NCI-H2081 treated with DMSO at 0.1 percent for 48 hours (cell line): ENCODE results near the gene BAIAP2.

Source experiments
- DNase-seq: peaks from one replicate; lab custom pipeline; 2025; lab: John Stamatoyannopoulos, UW

Gene BAIAP2

DNA sequence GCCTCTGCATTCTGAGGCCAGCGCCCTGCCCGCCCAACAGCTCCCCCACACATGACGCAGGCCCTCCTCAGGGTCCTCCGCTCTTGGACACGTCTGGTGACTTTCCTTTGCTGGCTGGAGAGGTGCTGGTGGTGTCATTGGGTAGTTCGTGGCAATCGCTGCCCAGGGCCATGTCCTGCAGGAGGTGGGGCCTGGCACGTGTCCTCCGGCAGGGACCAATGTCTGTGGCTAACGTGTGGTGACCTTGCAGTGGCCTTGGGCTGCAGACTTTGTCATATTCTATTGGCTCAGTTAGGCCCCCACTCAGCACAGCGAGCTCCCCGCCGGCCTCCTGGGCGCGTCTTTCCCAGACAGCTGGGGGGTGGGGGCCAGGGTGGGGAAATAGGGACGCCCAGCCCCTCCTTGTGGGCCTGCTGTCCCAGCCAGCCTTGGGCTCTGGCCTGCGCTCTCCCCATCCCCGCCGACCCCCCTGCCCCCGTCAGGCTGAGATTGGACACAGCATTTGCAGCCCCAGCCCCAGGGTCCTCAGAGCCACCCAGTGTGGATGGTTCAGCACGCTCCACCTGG, 78.3 kb downstream of the BAIAP2 start:
- no peak for DNase-seq

DNA sequence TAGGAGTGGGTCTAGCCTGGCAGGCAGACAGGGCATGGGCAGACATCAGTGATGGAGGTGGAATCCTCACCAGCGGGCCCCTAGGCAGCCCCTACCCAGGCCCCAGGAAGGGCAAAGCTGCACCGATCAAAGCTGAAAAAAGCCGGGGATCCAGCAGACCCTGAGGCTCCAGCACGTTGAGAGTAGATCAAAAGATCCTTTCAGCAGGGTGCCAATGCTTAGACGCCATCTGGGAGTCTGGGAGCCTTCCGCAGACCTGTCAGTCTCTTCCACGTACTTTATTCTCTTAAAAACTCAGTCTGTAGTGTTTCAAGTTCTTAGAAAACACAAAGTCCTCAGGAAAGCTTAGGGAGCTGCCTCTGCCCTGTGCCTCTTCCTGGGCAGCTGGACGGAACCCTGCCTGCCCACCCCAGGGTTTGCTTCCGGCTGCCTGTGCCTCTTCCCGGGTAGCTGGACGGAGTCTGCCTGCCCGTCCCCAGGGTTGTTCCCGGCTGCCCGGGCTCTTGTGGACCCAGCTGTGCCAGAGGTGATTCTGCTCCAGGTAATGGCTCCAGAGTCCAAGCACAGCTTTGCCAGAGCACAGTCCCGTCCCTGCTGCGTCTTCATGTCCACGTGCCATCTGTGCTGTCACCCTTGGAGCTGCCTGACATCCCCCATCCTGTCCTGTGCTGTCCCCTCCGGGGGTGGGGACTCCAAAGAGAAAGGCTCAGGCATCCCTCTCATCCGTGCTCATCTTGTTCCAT, 79.6 kb downstream of the BAIAP2 start:
- no peak for DNase-seq

DNA sequence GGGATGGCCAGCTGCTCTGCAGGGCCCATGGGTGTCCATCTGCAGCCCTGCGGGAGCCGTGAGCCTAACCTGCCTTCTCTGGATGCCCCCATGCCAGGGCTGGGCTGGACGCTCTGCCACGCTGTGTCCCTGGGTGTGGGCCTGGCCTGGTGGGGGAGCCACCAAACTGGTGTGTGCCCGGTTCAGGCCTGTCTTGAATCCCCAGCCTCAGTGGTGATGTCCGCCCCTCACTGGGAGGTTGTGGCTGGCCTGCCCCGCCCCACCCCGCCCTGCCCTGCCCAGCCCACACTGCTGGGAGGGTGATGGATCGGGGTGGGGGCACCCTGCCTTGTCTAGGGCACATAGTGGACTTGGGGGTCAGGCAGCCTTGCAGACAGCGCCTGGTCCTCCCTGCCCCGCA, 80.3 kb downstream of the BAIAP2 start:
- no peak for DNase-seq

DNA sequence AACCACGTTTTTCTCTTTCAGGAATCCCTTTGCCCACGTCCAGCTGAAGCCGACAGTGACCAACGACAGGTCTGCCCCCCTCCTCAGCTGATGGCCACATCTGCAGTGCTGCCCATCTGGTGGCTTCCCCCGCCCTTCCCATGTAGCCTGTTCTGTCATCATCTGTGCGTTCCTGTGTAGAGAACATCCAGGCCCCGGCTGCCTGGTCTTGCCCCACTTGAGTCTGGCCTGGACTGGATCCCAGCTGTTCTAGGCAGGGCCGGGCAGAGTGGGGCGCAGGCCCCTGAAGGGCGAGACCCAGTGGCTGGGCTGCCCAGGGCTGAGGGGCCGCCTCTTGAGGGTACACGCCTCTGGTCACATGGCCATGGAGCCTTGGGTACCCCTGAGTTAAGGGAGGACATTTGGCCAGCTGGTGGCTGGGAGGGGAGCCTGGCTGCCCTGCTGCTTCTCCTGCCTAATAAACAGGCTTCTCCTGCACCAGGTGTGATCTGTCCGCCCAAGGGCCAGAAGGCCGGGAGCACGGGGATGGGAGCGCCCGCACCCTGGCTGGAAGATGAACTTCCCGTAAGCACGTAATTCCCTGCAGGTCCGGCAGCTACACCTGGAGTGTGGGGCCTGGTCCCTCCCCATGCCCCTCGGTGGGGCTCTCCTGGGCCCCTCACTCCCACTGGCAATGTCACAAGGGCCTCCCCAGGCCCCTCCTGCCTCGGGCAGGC, 81.0 kb downstream of the BAIAP2 start:
- DNase-seq, result no peak

DNA sequence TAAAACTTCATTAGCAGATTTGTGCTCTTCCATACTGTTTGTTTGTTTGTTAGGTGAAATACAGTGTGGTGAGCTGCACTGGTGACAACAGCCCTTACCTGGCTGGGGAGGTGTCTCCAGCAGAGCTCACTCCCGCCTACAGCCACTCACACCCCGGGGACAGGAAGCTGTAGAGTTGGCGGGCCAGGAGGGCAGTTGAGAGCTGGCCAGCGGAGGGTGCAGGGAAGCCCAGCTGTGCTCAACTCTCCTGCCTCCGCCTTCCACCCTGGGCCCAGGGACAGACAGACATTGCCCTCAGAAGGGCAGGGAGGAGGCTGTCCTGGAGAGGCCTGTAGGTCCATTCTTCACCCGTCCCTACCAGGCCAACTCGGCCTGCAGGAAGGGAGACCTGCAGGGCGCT, 81.8 kb downstream of the BAIAP2 start:
- no peak for DNase-seq

DNA sequence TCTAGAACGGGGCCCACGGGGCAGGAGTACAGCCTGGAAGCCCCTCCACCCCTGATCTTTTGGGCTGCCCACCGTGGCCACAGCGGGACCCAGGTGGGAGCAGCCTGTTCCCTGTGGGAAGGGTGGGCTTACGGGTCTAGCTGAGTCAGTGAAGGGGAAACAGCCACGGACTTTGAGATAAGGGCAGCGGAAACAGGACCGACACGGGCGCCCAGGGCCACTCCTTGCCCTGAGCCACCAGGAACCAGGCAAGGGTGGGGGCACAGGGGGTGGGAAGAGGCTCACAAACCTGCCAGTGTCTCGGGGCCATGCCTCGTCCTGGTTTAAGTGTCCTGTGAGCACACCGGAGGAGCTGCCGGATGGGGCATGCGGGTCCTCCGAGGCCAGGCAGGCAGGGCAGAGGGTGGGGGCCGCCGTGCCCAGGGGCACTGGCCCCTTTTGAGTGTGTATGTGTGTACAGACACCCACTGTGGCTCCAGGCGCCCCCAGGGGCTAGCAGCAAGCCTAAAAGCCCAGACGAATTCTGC, 82.8 kb downstream of the BAIAP2 start:
- no peak for DNase-seq

DNA sequence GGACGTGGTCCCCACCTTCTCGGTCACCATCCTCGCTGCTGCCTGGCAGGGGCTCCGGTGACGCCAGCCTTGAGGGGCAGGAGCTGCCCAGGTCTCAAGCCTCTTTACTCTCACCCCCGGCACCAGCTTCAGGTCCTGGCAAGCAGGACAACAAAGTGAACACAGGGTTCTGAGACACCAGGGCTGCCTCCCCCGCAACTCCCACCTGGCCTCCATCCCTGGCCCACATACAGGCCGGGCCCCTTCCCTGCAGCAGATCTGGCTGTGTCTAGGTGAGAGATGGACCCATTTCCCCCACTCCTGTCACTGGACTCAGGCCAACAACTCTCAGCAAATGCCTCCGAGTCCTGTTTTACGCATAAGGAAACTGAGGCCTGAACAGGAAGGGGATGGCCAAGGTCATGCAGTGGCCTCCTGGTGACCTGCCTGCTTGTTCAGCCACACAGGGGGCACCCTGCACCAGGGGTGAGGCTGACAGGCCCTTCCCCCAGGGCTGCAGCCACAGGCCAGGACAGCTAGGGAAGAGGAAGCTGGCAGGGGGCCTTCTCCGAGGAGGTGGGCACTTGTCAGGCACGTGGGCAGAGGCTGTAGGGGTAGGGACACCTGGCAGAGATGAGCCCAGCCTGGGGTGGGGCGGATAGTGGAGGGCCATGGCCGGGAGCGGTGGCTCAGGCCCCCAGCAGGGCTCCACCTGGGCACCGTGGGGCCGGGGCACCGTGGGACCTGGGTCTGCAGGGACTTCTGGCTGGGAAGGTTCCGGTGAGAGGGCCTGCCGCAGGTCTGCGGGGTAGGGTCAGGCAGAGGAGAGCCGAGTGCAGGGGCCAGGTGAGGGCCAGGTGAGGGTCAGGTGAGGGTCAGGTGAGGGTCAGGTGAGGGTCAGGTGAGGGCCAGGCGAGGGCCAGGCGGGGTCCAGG, 83.6 kb downstream of the BAIAP2 start:
- DNase-seq, result no peak

DNA sequence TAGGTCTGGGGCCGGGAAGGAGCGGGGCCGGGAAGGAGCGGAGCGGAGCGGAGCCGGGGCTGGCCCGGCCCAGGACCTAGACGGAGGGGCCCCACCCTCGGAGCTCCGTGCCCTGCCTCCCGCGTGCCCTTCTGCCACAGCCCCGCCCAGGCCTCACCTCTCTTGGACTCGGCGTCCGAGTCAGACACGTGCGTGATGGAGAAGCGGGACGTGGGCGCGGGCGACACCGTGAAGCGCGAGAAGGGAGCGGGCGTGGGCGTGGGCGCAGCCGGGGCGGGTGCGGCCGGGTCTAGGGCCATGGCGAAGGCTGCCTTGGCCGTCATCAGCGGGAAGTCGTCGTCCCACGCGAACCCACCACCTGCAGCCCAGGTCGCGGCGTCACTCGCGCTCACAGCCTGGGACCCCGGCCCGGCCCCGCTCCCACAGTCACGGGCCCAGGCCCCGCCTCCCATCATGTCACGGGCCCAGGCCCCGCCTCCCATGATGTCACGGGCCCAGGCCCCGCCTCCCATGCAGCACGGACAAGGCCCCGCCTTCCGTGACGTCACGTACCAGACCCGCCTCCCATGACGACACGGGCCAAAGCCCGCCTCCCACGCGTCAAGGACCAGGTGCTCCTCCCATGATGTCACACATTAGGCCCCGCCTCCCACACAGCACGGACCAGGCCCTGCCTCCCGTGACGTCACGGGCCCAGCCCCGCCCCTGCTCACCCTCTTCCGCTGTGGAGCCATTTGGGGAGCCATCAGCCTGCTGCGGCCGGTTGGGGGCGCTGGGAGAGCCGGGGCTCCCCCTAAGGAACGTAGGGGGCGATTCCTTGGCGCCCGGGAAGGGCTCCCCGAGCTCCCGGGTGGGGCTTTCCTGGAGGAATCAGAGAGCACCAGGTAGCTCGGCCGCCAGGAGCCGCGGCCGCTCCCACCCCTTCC, 84.5 kb downstream of the BAIAP2 start:
- DNase-seq, result peak; percentile 74

DNA sequence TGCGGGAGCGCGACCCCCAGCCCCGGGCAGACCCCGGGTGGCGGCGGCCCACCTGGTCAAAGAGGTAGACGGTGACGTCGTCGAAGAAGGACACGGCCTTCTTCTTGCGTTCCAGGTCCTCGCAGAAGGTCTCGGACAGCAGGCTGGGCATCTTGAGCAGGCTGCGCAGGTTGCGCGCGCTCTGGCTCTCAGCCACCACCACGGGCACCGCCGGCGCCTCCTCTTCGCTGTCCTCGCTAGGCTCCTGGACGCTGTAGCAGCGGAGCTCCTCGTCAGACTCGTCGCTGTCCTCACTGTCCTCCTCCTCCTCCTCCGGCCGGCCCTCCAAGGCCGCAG, 85.2 kb downstream of the BAIAP2 start:
- DNase-seq, result no peak

DNA sequence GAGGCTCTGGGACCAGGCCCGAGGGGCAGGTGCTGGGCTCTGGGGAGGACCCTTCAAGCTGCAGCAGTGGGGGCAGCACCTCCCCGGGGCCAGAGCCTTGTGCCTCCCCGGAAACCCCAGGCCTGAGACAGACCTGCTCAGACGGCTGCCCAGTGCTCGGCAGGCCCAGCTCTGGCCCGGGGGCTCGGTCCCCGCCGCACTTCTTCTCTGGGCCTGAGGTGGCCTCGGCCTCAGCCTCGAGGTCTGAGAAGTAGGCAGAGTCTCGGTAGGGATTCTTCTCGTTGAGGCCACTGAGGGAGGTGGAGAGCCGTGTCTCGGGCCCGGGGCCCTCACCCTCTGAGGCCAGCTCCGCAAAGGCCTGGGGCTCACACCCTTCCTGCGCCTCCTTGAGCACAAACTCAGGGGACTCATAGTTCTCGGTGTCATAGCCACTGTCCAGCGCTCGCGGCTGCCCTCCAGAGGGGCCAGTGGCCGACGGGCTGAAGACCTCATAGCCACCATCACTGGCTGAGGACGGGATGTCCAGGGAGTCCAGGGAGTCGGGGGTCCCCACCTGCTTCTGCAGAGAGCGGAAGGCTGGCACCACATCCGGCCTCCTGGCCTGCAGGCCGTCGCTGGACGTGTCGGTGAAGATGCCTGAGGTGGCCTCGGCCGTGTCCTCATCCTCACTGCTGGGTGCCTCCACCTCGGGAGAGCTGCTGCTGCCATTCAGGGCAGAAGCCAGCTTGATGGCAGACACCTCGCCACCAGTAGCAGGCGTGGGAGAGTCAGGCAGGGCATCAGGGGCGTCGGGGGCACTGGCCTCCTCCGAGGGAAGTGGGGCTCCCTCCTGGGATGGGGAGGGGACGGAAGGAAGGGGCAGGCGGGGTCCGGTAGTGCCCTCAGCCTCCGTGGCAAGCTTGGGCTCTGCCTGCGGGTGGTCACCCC, 86.0 kb downstream of the BAIAP2 start:
- no peak for DNase-seq

DNA sequence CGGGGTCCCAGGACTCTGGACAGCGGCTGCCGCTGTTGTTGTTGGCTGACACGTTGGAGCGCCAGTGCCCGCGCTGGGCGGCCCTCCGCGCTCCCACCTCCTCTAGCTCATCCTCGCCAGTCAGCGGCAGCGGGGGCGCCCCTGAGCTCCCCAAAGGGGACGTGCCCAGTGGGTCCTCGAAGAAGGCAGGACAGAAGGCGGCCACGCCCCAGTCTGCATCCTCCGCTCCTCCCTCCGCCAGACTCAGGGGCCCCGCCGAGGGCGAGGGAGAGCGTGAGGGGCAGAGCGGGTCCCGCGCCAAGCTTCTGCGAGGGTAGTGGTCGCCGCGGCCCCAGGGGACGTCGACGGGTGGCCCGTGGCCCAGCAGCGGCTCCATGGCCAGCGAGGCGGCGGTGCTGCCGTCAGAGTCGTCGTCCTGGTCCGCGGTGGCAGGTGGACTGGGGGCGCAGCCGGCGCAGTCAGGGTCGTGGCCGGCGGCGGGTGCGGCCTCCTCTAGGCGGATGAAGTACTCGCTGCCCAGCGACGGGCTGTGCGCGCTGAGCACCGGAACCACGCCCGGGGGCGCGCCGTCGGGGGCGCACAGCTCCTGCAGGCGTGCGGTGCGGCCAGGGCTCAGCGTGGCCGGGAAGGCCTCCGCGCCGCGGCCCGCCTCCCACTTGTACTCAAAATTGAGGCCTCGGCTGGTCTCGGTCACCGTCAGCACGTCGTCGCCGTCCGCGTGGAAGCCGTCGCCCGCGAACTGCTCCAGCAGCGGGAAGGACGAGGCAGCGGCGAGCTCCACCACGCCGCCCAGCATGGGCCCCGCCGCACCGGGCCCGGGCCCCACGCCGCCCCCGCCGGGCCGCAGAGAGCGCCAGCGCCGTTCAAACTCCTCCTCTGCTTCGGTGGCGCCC, 87.1 kb downstream of the BAIAP2 start:
- DNase-seq, result no peak

DNA sequence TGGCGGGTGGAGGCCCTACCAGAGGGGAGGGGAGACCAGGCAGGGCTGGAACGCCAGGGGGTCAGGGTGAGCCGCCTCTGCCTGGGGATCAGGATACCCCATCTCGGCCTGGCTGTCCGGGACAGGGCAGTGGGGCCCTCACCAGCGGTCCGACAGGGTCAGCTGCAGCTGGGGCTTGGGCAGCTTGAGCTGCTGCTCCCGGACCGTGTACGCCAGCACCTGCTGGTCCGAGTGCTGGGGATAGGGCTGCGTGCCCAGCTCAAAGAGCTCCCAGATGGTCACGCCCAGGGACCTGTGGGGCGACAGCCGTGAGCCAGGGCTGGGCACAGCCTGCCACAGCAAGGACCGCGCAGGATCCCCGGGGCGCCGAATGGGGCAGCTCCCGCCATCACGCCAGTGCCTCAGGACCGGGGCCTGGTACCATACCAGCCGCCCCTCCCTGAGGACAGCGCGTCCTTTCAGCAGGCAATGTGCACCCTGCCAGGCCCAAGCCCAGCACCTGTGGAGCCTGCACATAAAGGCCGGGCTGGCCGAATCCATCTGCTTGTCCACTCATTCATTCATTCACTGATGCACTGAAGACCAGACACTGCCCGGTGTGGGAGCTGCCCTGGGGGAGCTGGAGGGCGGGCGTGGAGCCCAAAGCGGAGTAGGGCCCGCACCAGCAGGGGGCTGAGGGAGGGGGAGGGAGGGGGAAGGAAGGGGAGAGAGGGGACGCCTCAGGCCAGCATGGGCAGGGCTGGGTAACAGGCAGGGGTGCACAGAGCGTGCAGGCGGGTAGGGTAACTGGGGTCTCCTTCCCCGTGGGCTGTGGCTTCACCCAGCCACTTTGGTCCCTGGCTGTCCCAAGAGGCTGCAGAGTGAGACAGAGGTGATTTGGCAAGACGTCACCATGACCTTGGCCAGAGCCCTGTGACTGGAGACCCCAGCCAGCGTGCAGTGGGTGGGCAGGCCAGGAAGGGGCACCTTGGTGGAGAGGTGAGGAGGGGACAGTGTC, 88.4 kb downstream of the BAIAP2 start:
- no peak for DNase-seq

DNA sequence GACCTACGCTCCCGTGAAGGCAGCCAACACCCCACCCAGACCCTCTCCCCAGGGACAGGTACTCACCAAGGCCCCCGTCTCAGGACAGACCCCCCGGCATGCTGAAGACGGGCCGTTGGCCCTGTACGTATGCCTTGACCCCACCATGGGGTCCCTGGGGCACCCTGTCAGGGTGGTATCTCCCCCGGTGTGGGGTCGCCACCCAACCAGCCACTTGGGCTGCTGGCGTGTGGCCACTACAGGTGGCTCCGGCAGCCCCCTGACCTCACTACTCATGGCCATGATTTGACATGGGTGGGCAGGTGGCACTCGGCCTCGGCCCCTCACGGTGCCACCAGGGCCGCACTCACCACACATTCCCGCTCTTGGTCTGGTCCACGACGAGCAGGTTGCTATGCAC, 89.4 kb downstream of the BAIAP2 start:
- DNase-seq, result no peak

DNA sequence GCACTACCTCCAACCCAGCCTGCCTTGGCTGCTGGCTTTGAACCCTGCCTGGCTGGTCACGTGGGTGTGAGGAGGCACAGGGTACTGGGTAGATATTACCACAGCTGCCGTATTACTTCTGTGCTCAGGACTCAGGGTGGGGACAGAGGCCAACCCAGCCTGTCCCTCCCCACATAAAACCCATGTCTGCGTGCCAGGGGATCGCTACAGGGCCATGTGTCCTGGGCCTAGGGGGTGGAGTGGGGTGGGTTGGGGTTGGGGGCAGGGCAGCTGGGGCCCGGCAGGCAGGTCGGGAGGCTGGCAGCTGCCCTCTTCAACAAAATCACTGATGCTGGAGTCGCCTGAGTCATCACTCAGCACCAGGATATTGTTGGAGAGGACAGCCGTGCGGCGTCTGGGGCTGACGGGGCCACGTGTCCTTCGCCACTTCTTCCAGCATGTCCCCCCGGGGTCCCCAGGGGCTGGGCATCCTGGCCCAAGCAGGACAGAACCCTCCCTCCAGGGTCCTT, 90.7 kb downstream of the BAIAP2 start:
- no peak for DNase-seq

DNA sequence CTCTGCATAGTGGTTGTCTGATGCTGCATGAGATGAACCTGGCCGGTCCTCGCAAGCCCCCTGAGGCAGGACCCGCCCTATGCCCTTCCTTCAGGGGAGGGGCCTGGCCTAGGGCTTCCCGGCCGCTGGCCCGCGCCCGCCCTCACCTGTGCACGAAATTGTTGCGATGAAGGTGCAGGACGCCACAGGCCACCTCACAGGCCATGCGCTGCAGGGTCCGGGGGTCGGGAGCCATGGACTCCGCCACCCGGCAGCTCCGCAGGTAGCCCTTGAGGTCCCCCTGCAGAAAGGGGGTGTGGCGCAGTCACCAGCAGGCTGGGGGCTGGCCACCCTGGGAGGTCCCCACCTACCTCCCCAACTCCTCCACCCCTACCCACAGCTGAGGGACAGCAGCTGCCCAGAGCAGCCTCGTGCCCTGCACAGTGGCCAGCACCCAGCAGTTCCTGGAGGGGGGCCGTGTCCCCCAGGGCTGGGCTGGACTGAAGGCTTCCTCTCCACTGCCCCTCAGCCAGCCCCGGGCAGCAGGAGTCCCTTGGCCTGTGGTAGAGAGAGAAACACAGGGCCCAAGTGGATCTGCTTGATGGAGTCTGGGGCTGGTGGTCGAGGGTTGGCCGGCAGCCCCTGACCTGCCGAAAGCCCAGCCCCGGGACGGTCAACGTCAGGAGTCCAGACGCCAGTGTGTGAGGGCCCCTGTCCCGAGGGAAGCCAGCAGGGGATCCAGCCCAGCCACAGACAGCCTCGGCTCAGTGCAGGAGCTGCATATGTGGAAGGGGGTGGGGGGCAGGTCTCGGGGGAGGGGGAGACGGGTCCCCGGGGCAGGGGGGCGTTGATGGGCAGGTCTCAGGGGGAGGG, 91.6 kb downstream of the BAIAP2 start:
- no peak for DNase-seq

DNA sequence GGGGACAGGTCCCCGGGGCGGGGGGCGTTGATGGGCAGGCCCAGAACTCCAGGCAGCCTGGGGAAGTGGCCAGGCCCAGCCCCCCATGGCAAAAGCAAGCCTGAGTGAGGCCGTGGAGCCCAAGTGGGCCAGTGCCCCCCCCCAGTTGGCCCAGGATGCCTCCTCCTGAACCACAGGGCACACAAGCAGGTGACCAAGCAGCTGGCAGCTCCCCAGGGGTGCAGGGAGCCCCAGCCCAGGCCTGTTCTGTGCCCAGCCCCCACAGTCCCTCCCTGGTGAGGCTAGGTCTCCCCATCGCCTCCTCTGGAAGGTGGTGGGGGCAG, 92.1 kb downstream of the BAIAP2 start:
- DNase-seq, result no peak
